A172 (cell line): ENCODE data around the gene B4GALNT4. TPM values are rescaled to one million over a fixed set of nuclear protein-coding genes. Genes with fewer than 3 reads are reported as not detected.
"Not testable (repeated sequence)": the region's sequence is repeated elsewhere in the genome, so short reads cannot be mapped to it uniquely, and the experiment has no call there.

Experiments
- DNase-seq: peaks from one replicate; pipeline ENCODE4 v3.0.0-alpha.2; 2015; ENCODE audit warnings: low spot score
- total RNA-seq: library from RNA; depleted of rRNA; stranded (reverse); fragments of >200 nt; shearing (Covaris generic); gene quantifications from 2 replicates; pipeline ENCODE4 v1.2.3, GENCODE V29; 2014

B4GALNT4 gene
- total RNA-seq, 1 experiment from 2014 or later, result 27.9 TPM

DNA sequence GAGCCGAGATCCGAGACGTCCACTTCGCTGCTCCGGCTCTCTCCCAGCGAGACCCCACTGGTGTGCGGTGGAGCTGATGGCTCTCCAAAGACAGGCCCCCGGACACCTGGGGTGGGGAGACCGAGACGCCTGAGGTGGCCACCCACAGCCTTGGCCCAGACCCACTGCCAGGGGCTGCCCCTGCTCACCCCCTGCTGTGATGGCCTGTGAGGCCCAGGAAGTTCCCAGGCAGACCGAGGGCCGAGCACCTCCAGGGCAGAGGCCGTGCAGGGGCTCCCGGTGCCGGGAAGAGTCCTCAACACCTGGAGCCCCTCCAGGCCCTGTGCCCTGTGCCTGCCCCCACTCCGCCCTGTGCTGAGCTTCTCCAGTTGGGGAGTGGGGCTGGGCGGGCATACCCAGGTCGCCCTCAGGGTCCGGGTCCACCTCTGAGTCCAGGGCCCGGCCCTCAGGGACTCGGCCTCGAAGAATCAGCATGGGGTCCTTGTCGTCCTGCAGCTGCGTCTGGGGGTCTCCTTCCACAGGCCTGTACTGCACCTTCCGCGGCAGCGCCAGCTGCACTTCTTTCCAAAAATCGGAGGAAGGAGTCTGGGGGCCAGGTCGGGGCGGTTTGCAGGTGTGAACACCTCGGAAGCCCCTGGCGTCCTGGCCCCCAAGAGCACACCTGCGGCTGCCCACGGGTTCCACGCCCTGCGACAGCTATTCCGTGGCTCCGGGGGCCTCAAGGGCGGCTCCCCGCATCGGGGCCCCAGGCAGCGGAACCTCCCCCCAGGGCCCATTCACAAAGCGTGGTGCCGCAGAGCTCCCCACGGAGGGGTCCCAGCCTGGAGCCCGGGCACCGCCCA lies 36.9 kb downstream of the B4GALNT4 start:
- DNase-seq, result no peak

DNA sequence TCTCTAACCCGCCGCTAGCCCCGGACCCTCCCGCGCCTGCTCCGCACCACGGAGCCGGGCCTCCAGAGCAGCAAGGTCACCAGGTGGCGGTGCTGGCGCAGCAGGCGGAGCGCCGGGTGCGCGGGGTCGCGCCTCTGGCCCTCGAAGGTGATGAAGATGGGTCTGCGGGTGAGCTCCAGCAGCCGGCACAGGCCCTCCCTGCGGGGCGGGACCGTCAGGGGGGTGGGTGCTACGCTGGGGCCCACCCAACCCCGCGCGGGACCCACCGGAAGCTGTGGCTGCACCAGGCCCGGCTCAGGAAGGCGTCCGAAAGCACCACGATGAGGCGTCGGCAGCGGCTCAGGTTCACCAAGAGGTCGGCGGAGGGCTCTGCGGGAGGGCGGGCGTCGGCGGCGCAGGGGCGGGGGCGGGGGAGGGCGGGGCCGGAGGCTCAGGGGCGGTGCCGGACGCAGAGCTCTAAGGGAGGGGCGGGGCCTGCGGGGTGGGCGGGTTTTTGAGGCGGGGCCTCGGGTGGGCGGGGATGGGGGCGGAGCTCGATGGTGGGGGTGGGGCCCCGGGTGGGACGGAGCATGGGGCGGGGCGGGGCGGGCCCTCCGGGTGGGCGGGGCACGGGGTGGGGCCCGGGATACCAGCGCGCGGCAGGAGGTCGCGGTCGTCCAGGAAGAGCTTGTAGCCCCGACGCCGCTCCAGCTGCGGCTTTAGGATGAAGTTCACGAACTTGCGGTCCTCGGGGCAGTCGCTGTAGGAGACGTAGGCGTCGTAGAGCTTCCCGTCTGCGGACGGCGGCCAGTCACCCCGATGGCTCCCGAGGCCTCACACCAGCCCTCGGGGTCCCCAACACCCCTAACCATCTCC lies 37.7 kb downstream of the B4GALNT4 start:
- no peak for DNase-seq

DNA sequence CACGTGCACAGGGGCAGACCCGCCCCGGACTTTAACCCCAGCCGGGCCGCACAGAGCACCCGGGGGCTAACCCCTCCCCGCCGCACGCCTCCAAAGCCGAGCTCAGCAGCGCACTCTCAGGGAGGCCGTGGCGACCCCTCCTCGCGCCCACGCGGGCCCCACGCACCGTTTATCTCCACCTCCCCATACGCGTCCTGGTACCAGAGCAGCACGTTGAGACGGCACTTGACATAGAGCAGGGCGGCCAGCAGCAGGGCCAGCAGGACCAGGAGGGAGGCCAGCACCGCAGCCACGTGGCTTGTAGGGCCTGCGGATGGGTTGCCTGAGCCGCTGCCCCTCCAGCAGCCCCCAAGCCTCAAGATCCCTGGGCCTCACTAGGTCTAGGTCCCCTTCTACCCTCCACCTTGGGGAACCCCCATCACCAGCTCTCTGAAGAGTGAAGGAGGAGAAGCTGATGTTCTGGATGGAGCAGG lies 38.4 kb downstream of the B4GALNT4 start:
- no peak for DNase-seq

DNA sequence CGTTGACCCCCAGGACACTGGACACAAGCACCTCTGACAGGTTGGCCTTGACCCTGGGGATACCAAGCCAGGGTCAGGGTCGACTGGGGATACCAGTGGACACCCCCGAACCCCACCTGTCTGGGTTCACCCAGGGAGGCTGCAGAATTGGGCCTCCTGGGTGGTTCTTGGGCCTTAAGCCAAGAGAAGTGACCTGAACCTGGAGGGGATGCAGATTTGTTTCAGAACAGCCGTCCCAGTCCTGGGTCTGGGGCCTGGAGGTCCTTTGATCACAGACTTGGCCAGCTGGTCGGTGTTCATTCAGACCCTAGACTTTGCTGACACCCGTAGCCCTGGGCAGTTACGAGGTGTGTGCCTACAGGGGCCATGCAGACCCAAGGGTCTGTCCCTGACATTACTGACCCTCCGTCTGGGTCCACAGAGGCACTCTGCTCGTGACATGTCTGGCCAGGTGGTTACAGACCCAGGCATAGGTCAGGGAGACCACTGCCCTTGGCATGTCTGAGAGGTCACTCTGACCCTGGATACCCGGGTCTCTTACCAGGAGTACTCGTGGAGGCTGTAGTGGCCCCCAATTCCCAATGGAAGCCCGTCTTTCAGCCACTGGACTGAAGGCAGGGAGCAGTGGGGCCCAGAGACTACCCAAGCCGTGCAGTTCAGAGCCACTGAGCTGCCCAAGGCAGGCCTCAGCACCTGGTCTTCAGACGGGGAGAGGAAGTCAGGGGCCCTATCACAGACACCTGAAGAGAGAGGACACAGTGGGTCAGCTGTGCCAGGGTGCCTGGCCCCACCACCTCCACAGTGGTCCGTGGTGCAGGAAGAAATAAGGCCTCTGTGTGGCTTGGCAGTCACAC lies 39.1 kb downstream of the B4GALNT4 start:
- DNase-seq, result no peak

DNA sequence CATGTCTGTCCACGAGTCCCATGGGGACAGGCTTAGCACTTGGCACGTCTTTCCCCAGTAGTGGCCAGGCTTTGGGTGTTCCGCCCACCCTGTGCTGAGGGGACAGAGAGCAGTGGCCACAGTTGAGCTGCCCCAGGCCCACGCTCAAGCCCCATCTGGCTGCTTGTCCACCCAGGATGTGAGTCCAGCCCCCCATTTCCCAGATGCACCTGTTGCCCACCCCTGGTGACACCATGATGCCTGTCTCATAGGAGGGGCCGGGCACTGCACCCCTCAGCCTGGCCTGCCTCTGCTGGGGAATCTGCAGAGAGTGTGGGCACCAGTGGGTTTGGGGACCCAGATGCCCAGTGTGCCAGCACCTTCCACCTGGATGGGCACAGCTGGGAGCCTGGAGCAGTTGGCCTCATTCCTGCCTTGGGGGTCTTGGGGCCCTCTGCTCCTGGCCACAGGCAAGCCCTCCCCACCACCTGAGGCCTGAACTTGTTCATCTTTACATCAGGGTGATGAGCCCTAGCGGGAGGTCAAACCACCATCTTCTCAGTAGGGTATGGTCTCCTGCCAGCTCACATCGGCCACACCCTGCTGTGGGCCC lies 39.8 kb downstream of the B4GALNT4 start:
- no peak for DNase-seq

DNA sequence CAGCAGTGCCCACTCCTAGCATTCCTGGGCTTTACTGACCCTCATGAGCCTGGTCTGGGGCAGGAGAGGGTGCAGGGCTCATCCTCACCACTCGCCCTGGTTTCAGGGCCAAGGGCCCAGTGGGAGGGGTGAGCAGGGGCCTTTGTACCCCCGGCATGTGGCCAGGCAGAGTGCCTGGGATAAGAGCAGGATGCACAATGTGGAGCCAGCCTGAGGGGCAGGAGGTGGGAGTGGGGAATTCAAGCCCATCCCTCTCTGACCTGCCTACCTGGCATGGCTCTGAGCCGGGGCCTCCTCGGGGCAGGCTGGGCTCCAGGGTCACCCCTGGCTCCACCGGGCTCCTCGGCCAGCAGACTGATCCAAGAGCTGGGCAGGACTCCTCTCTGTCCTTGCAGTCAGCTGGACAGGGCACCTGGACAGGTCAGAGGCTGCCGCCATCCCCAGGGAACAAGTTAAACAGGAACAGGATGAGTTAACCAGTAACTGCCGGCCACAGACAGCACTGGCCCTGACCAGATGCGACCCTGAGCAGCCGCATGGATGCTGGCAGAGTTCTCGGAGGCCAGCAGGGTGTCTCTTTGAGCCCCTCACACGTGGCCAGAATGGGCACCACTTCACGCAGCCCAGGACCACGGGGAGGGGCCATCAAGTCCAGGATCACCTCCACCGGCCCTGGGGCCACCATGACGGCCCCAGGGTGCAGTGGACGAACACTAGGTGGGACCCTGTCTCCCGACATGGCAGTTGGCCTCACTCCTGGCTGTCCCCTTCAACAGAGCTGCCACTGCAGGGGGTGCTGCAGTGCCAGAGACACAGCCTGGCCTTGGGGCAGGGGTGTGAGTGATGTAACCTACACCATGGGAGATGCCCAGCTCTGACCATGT lies 40.5 kb downstream of the B4GALNT4 start:
- DNase-seq, result no peak

DNA sequence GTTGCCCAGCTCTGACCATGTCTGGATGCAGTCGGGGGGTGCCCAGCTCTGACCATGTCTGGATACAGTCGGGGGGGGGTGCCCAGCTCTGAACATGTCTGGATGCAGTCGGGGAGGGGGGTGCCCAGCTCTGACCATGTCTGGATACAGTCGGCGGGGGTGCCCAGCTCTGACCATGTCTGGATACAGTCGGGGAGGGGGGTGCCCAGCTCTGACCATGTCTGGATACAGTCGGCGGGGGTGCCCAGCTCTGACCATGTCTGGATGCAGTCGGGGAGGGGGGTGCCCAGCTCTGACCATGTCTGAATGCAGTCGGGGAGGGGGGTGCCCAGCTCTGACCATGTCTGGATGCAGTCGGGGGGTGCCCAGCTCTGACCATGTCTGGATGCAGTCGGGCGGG lies 41.4 kb downstream of the B4GALNT4 start:
- not testable (repeated sequence) for DNase-seq

DNA sequence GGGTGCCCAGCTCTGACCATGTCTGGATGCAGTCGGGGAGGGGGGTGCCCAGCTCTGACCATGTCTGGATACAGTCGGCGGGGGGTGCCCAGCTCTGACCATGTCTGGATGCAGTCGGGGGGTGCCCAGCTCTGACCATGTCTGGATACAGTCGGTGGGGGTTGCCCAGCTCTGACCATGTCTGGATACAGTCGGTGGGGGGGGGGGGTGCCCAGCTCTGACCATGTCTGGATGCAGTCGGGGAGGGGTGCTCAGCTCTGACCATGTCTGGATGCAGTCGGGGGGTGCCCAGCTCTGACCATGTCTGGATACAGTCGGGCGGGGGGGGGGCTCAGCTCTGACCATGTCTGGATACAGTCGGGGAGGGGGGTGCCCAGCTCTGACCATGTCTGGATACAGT lies 42.2 kb downstream of the B4GALNT4 start:
- DNase-seq, result not testable (repeated sequence)

DNA sequence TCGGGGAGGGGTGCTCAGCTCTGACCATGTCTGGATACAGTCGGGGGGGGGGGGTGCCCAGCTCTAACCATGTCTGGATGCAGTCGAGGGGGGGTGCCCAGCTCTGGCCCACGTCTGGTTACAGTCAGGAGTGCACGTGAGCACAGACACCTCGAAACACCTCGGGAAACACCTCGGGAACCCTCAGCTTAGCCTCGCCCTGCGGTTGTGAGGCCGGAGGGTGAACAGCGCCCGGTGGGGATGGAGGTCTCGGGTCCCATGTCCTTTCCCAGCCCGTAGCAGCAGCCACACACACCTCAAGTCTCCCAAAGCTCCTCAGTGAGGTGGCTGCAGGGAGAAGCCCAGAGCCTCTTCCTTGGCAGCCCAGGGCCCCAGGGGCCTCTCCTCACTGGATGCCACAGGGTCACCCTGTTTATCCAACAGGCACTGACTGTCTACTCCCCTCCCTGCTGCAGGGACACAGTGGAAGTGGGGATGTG lies 43.4 kb downstream of the B4GALNT4 start:
- DNase-seq, result no peak

DNA sequence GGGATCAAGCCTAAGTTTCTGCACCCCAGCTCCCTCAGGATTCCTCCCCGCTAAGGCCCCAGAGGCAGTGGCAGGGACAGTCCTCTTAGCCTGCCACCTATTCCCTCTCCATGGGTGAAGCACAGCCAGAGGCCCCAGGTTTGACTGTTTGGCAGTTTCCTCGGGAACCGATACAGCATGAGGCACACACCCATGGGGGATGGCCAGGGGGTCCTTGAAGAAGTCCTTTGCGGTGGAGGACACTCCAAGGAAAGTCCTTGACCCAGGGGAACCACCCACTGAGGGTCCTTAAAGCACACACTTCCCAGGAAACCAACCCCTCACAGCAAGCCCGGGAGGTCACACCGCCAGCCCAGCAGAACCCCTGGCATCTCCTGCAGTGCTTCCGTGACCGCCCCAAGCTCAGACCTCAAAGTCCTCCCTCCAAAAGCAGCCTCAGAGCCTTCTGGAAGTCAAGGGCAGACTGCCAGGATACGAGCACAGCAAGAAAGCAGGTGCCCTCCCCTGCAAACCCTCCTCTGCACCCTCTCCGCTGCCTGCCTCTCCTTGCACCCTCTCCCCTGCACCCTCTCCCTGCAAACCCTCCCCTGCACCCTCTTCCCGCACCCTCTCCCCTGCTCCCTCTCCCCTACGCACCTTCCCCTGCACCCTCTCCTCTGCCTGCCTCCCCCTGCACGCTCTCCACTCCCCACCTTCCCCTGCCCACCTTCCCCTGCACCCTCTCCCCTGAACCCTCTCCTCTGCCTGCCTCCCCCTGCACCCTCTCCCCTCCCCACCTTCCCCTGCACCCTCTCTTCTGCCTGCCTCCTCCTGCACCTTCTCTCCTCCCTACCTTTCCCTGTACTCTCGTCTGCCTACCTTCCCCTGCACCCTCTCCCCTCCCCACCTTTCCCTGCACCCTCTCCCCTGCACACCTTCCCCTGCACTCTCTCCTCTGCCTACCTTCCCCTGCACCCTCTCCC lies 44.1 kb downstream of the B4GALNT4 start:
- DNase-seq, result no peak

DNA sequence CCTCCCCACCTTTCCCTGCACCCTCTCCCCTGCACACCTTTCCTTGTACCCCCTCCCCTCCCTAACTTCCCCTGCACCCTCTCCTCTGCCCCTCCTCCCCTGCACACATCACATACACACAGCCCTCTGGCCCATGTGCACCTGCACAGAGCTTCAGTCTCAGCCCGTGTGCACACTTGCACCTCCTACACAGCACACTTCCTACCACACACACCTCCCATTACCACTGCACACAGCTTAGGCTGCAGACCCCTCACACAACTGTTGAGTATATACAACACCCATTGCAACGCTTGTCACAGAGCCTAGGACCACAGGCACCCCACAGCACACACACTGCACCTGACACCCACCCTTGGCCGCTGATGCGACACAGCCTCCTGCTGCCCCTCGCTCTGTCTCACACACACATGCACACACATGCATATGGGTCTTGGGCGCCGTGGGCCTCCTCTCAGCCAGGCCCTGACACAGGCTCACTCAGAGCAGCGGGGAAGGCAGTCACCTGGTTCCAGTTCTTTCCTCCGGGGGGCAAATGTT lies 45.1 kb downstream of the B4GALNT4 start:
- no peak for DNase-seq

DNA sequence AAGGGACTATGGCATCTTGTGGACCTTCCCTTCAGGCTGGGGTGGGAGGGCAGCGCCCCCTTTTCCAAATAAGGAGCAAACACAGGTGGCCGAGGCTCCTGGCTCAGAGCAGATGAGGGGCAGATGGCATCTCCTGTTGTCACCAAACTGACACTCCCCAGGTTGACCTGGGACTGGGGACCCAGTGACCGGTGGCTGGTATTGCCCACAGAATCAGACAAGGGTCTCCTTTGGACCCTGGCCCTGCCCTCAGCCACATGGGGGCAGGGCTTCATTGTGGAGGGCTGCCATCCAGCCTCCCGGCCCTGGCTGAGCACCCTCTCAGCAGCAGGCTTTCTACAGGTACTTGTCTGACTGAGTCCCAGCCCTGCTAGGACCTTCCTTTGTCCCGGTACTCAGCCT lies 46.3 kb downstream of the B4GALNT4 start:
- DNase-seq, result no peak

DNA sequence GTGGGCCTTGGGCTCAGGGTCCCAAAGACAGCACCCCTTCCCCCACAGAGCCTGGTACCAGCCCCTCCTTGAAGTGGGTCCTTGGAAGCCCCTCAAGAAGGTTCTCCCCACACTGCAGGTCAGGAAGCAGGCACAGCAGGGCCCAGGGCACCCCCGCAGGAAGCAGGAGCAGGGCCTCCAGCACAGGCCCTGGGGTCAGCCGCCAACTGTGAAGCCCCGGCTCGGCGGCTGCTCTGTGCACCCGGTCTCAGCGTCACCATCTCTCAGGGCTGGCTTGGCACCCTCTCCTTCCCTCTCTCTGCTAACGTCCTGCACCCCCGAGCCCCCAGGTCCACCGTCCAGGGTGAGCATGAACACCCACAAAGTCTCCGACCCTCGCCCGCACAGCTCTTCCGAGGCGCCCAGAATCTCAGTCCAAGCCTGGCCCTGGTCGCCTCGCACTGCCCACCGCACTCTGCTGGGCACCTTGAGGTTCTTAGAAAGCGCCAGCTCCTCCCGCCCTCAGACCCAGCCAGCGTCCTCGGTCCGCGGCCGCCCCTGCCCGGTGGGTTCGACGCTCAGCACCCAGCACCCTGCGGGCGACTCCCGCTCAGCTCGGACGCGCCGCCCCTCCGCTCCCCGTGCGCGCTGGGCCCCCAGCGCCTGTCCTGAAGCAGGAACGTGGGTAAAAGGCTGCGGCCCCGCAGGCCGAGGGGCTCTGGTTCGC lies 46.9 kb downstream of the B4GALNT4 start:
- no peak for DNase-seq

DNA sequence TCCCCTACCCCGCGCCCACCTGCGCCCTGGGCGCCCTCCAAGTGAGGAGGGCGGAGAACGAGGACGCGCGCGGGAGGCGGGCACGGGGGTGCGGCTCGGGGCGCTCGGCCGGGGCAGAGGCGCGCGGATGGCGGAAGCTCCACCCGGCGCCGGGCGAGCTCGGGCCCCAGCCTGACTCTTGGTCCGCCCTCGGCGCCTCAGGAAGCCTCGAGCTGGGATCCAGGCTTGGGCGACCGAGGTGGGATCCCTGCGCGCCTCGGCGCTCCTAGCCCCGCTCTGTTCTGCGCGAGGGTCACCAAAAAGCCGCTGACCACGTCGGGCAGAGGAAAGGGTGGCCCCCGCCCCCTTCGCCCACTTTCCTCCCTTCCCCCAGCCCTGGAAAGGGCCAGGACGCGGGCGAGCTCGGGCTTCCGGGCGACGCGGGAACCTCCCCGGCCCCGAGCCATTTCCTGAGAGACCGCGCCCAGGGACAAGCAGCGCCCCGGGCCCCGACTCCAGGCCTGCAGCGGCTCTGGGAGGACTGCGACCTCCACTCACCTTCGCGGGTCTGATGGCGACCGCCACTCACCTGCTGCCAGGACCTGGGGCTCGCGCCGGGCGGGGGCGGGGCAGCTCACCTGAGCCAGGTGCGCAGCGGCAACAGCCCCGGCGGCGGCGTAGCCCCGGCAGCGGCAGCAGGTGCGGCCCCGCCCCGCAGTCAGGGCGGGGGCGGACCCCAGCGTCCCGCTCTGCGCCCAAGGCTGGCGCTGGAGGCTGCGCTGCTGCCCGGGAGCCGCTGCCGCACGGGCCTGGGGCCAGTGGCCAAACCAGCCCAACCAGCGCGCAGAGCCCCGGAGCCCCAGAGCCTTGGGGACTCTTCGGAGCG lies 47.7 kb downstream of the B4GALNT4 start:
- DNase-seq, result no peak

DNA sequence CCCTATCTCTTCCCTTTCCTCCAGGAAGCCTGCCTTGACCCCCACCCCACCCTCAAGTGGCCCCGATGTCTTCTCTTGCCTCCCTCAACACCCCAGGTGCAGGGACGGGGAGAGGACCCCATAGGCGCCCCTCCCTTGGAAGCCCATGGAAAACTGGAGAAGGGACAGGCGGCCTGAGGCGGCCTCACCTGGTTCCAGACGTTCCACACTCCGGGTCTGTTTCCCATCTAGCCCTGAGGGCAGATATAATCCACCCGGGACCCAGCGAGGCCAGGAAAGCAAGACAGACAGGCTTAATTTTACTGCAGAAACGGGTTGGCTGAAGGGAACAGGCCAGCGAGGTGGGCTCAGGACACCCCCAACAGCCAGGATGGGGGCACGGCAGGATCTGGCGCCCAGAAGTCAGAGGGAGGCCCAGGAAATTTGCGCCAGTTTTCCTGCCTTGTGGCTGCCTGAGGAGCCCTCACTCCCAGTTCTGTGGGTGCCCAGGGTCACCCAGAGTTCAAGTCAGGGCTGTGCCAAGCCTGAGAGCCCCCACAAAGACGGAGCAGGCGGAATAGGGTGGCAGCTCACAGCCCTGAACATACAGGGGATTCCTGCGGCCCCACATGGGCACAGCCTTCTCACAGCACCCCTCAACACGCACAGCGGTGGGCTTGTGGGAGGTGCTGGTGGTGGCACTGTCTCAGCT lies 48.5 kb downstream of the B4GALNT4 start:
- no peak for DNase-seq
